GM19452 (cell line): ENCODE data around the gene DSC1.

Experiments
- ATAC-seq: cut with Tn5 transposase; IDR thresholded peaks from one replicate; pipeline ENCODE4 v1.9.1; 2021; ENCODE audit not compliant: unreplicated experiment

Gene DSC1

GRCh38 chr18:31104444-31104843 is 58.2 kb downstream of the DSC1 start:
- no peak for ATAC-seq

- ATAC-seq = no peak
Observed at GRCh38 chr18:31103423-31103822, 59.2 kb downstream of the DSC1 start.

GRCh38 chr18:31102941-31103340 is 59.7 kb downstream of the DSC1 start:
- no peak for ATAC-seq

- no peak for ATAC-seq
Observed at GRCh38 chr18:31102025-31102684, 60.5 kb downstream of the DSC1 start, which contains the start of gene DSC2. Gene DSC2, minus strand, starts transcription at chr18:31102421. Its CDS starts 450 bp downstream, at chr18:31101971.

GRCh38 chr18:31101183-31102024 is 61.3 kb downstream of the DSC1 start:
- ATAC-seq = no peak

- ATAC-seq = no peak
Observed at GRCh38 chr18:31100436-31101182, 62.0 kb downstream of the DSC1 start.

- ATAC-seq = no peak
Observed at GRCh38 chr18:31099450-31100230, 63.0 kb downstream of the DSC1 start.

- ATAC-seq = no peak
Observed at GRCh38 chr18:31098878-31099277, 63.8 kb downstream of the DSC1 start.

GRCh38 chr18:31097666-31098065 is 65.0 kb downstream of the DSC1 start:
- no peak for ATAC-seq

- no peak for ATAC-seq
Observed at GRCh38 chr18:31093880-31094279, 68.8 kb downstream of the DSC1 start.

GRCh38 chr18:31093294-31093693 is 69.4 kb downstream of the DSC1 start:
- no peak for ATAC-seq

- ATAC-seq = no peak
Observed at GRCh38 chr18:31091350-31091749, 71.3 kb downstream of the DSC1 start.

- ATAC-seq = no peak
Observed at GRCh38 chr18:31088532-31088931, 74.1 kb downstream of the DSC1 start.

GRCh38 chr18:31079973-31080372 is 82.7 kb downstream of the DSC1 start:
- no peak for ATAC-seq
